Muscle of leg (tissue), 16 donors: ENCODE results near the gene BTBD9. TPM values are rescaled to one million over a fixed set of nuclear protein-coding genes. Genes with fewer than 3 reads are reported as not detected.
A peak's percentile ranks its signal among the peaks of the same experiment; 100 is the strongest.

ENCODE experiments used
- DNase-seq: peaks from one replicate; pipeline ENCODE4 v3.0.0; 2013
- H3K27ac ChIP-seq: one replicate; pipeline ENCODE4 v1.5.1; 2013; ENCODE audit warnings: mild to moderate bottlenecking, low read length, control low read depth
- H3K27me3 ChIP-seq: one replicate; pipeline ENCODE4 v1.6.1; 2013; ENCODE audit warnings: low read length; ENCODE audit not compliant: control insufficient read depth, insufficient read depth
- H3K36me3 ChIP-seq: one replicate; pipeline ENCODE4 v1.6.1; 2013; ENCODE audit warnings: low read length; ENCODE audit not compliant: control insufficient read depth, insufficient read depth
- H3K4me1 ChIP-seq: one replicate; pipeline ENCODE4 v1.6.1; 2013; ENCODE audit warnings: low read length; ENCODE audit not compliant: control insufficient read depth, insufficient read depth
- H3K4me3 ChIP-seq: one replicate; pipeline ENCODE4 v1.5.1; 2013; ENCODE audit warnings: low read length, control low read depth
- H3K9me3 ChIP-seq: replicated peaks from 2 replicates; pipeline ENCODE4 v1.6.1; 2013; ENCODE audit warnings: low read depth, low read length; ENCODE audit not compliant: control insufficient read depth
- WGBS: methylation state at CpG from one replicate; pipeline ENCODE4 v1.1.5; 2013; ENCODE audit warnings: missing lambda C conversion rate; ENCODE audit not compliant: insufficient coverage; 5-methylcytosine and 5-hydroxymethylcytosine counted together
- long read RNA-seq, 11 donors: transcript quantifications; one replicate each; lab custom pipeline, GENCODE V29; 2026
- polyA plus RNA-seq, 8 donors: library from polyadenylated mRNA; unstranded; fragments of 120-200 nt; gene quantifications; one replicate each; pipeline versions ENCODE4 v1.2.1 to v1.2.3, GENCODE V29; 2013; ENCODE audit warnings: inconsistent platforms in 1 of 8, low replicate concordance in 1 of 8; ENCODE audit not compliant: insufficient read length in 8 of 8, insufficient read depth in 1 of 8
- total RNA-seq: library from RNA; stranded (reverse); fragments of 120-200 nt; gene quantifications from one replicate; pipeline ENCODE4 v1.2.4, GENCODE V29; 2013

BTBD9 gene
- total RNA-seq (10.5 TPM), polyA plus RNA-seq (1 to 10 TPM; 6.5 to 9.2 (median 7.9) TPM)
- long read RNA-seq, donor 1: 0 reads
- long read RNA-seq, donor 2: 0 reads
- long read RNA-seq, donor 3: 0 reads
- long read RNA-seq, donor 4: 0 reads
- long read RNA-seq, donor 5, partial matches to known transcripts: 0 of 1 reads
- long read RNA-seq, donor 5, other reads (novel, unspliced or antisense): 0 of 1 reads
- long read RNA-seq, donor 6: 0 reads
- long read RNA-seq, donor 7: 0 reads
- long read RNA-seq, donor 8: 0 reads
- long read RNA-seq, donor 9: 0 reads
- long read RNA-seq, donor 10, partial matches to known transcripts: 0 of 1 reads
- long read RNA-seq, donor 10, other reads (novel, unspliced or antisense): 0 of 1 reads
- long read RNA-seq, donor 11, partial matches to known transcripts: 0 of 1 reads
- long read RNA-seq, donor 11, other reads (novel, unspliced or antisense): 0 of 1 reads

GRCh38 chr6:38639498-38640215, at the start of gene BTBD9:
Gene BTBD9 (minus strand): TSS chr6:38639929.
- peaks cover 9% of the 10 kb centered on the region for H3K4me1 ChIP-seq
- WGBS: 0% methylated on average over 72 of the region's 82 CpGs
- H3K4me3 ChIP-seq: peak within 1 kb of the TSS; percentile 92
- DNase-seq: peak; percentile 96
- H3K27me3 ChIP-seq: no peaks in the 10 kb centered on the region
- H3K36me3 ChIP-seq: no peaks in the 10 kb centered on the region
- H3K27ac ChIP-seq: peak within 1 kb of the TSS; percentile 95
- no peaks in the 10 kb centered on the region for H3K9me3 ChIP-seq

- WGBS: no CpG with 5 or more reads among the region's 6 CpGs
- DNase-seq: no peak
- Histone ChIP-seq H3K4me3 (no peak overlapping the region), H3K36me3 (peaks cover 3% of the 10 kb centered on the region), H3K4me1 (peaks cover 2% of the 10 kb centered on the region), H3K9me3 (no peaks in the 10 kb centered on the region), H3K27ac (no peak overlapping the region), H3K27me3 (no peaks in the 10 kb centered on the region)
These were observed 48.9 kb upstream of the BTBD9 start for GRCh38 chr6:38688579-38689087.

GRCh38 chr6:38687549-38687948, 47.8 kb upstream of the BTBD9 start:
- Histone ChIP-seq H3K27ac (no peak overlapping the region), H3K9me3 (no peaks in the 10 kb centered on the region)
- DNase-seq: no peak

GRCh38 chr6:38687043-38687353, 47.3 kb upstream of the BTBD9 start:
- Histone ChIP-seq H3K4me3 (no peak overlapping the region), H3K4me1 (peaks cover 2% of the 10 kb centered on the region), H3K9me3 (no peaks in the 10 kb centered on the region), H3K27ac (no peak overlapping the region), H3K36me3 (peaks cover 6% of the 10 kb centered on the region), H3K27me3 (no peaks in the 10 kb centered on the region)
- DNase-seq: no peak
- WGBS: 90% methylated on average over 1 of the region's 2 CpGs

More at GRCh38 chr6:38687549-38687948, 47.8 kb upstream of the BTBD9 start:
- no peaks in the 10 kb centered on the region for H3K27me3 ChIP-seq
- no peak overlapping the region for H3K4me3 ChIP-seq
- peaks cover 2% of the 10 kb centered on the region for H3K4me1 ChIP-seq
- H3K36me3 ChIP-seq: peaks cover 6% of the 10 kb centered on the region
- no CpG with 5 or more reads among the region's 1 CpG for WGBS

- Histone ChIP-seq H3K4me3 (no peak overlapping the region), H3K9me3 (no peaks in the 10 kb centered on the region), H3K27me3 (no peaks in the 10 kb centered on the region), H3K4me1 (peaks cover 2% of the 10 kb centered on the region), H3K36me3 (peaks cover 9% of the 10 kb centered on the region), H3K27ac (no peak overlapping the region)
- 100% methylated on average over 1 of the region's 4 CpGs for WGBS
- no peak for DNase-seq
These were observed 46.7 kb upstream of the BTBD9 start for GRCh38 chr6:38686270-38687042.

- DNase-seq: no peak
- no peaks in the 10 kb centered on the region for H3K9me3 ChIP-seq
- H3K4me3 ChIP-seq: no peak overlapping the region
- no peak overlapping the region for H3K27ac ChIP-seq
- WGBS: 92% methylated on average over 3 of the region's 3 CpGs
- peaks cover 2% of the 10 kb centered on the region for H3K4me1 ChIP-seq
- no peaks in the 10 kb centered on the region for H3K27me3 ChIP-seq
- peaks cover 12% of the 10 kb centered on the region for H3K36me3 ChIP-seq
These were observed 45.2 kb upstream of the BTBD9 start for GRCh38 chr6:38684904-38685303.

DNA sequence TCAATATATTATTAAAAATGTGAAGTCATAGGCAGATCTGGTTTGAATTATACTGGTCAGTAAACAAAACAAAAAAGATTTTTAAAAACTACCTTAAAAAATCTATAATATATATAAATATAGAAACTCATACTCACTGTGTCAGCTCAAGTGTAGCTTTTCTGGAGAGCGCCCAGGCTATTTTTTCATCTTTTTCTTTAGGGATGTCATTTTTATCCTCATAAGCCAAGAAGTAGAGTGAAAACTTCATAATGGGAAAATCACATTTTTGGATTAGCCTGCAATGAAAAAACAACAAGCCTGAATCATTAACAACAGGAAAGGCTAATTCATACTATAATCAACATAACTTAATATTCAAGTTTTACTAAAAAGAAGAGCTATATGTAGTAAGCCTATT, 44.5 kb upstream of the BTBD9 start:
- Histone ChIP-seq H3K4me1 (peaks cover 2% of the 10 kb centered on the region), H3K27ac (no peak overlapping the region), H3K36me3 (peaks cover 14% of the 10 kb centered on the region), H3K27me3 (no peaks in the 10 kb centered on the region), H3K9me3 (no peaks in the 10 kb centered on the region), H3K4me3 (no peak overlapping the region)
- WGBS: no CpG with 5 or more reads among the region's 1 CpG
- peak; percentile 65 for DNase-seq

GRCh38 chr6:38681850-38682249, 42.1 kb upstream of the BTBD9 start:
- Histone ChIP-seq H3K4me3 (no peak overlapping the region), H3K27me3 (no peaks in the 10 kb centered on the region), H3K4me1 (no peaks in the 10 kb centered on the region), H3K9me3 (no peaks in the 10 kb centered on the region), H3K36me3 (peaks cover 30% of the 10 kb centered on the region), H3K27ac (no peak overlapping the region)
- WGBS: no CpG with 5 or more reads among the region's 2 CpGs
- no peak for DNase-seq

- Histone ChIP-seq H3K36me3 (peaks cover 44% of the 10 kb centered on the region), H3K27me3 (no peaks in the 10 kb centered on the region), H3K27ac (no peak overlapping the region), H3K4me1 (no peaks in the 10 kb centered on the region), H3K4me3 (no peak overlapping the region), H3K9me3 (no peaks in the 10 kb centered on the region)
- WGBS: no CpG with 5 or more reads among the region's 1 CpG
- no peak for DNase-seq
These were observed 39.9 kb upstream of the BTBD9 start for GRCh38 chr6:38679668-38680067.
